NCI-H2171 treated with DMSO at 0.1 percent for 48 hours (cell line): ENCODE results near the gene PRDX5.

Experiments used
- DNase-seq: peaks from one replicate; lab custom pipeline; 2025; lab: John Stamatoyannopoulos, UW

PRDX5 gene

GRCh38 chr11:64362339-64362738, 44.4 kb downstream of the PRDX5 start:
- DNase-seq: no peak

- DNase-seq: no peak
Observed at GRCh38 chr11:64364435-64364834, 46.5 kb downstream of the PRDX5 start.

GRCh38 chr11:64364911-64365310, 47.0 kb downstream of the PRDX5 start:
- DNase-seq: peak; percentile 18

DNA sequence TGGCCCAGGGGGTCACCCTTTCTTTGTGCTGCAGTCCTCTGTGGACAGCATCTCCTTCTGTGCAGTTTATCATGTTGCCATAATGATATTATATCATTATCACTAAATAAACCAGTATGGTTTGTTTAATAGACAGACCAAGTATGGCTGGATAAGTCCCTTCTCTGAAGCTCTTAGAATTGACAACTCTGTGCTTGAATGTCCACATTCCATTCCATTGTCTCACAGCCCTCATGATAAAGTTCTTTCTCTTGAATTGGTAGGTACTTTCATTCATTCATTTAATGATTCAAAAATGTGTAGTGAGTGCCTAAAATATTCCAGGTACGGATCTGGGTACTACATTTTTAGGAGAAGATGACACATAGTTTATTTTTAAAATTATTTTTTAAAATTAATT, 48.8 kb downstream of the PRDX5 start:
- no peak for DNase-seq

GRCh38 chr11:64367931-64368672, 50.2 kb downstream of the PRDX5 start:
- DNase-seq: no peak

DNA sequence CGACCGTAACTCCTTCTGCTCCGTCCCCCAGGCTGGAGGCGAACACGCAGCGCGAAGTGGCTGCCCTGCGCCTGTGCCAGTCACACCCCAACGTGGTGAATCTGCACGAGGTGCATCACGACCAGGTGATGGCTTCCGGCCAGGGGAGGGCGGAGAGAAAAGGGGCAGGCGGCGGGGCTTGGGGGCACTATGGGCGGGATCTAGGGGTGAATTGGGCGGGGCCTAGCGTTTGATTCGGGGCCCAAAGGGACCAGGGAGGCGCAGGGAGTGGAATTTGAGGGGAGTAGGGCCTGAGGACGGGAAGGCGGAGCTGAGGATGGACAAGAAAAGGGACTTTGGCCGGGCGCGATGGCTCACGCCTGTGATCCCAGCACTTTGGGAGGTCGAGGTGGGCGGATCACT, 50.8 kb downstream of the PRDX5 start:
- DNase-seq: no peak

GRCh38 chr11:64369440-64370421, 51.8 kb downstream of the PRDX5 start:
- no peak for DNase-seq

DNA sequence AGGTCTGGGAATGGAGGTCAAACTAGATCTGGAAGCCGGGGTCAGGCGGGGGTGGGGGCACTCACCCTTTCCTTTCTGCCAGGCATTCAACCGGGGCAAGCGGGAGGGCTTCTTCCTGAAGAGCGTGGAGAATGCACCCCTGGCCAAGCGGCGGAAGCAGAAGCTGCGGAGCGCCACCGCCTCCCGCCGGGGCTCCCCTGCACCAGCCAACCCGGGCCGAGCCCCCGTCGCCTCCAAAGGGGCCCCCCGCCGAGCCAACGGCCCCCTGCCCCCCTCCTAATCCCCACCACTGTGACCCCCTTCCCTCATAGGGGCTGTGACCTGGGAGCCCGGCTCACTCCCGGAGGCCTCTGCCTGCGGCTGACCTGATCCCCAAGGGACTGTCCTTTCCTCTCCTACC, 53.3 kb downstream of the PRDX5 start:
- DNase-seq: no peak
